Parathyroid adenoma (tissue), 2 donors: ENCODE data around the gene PPP1R3D.

Experiments
- H2AFZ ChIP-seq: fragments of 300-600 bp; sonication (generic); one replicate; pipeline ENCODE4 v1.7.0; 2017; ENCODE audit warnings: antibody characterized with exemption, mild to moderate bottlenecking
- H3K27ac ChIP-seq: fragments of 300-600 bp; sonication (generic); one replicate; pipeline ENCODE4 v1.7.0; 2017
- H3K27me3 ChIP-seq: fragments of 300-600 bp; sonication (generic); one replicate; pipeline ENCODE4 v1.7.0; 2017; ENCODE audit warnings: low read length; ENCODE audit not compliant: control insufficient read depth, insufficient read depth
- H3K36me3 ChIP-seq: fragments of 300-600 bp; sonication (generic); one replicate; pipeline ENCODE4 v1.7.0; 2017; ENCODE audit warnings: low read length; ENCODE audit not compliant: control insufficient read depth, insufficient read depth
- H3K4me1 ChIP-seq: fragments of 300-600 bp; sonication (generic); one replicate; pipeline ENCODE4 v1.7.0; 2017; ENCODE audit warnings: control low read depth
- H3K4me2 ChIP-seq: fragments of 300-600 bp; sonication (generic); one replicate; pipeline ENCODE4 v1.7.0; 2017; ENCODE audit warnings: low read length
- H3K4me3 ChIP-seq: fragments of 300-600 bp; sonication (generic); one replicate; pipeline ENCODE4 v1.7.0; 2017; ENCODE audit warnings: low read depth, low read length
- H3K79me2 ChIP-seq: fragments of 300-600 bp; sonication (generic); one replicate; pipeline ENCODE4 v1.7.0; 2017; ENCODE audit warnings: control low read depth
- H3K9ac ChIP-seq: fragments of 300-600 bp; sonication (generic); one replicate; pipeline ENCODE4 v1.7.0; 2017; ENCODE audit warnings: mild to moderate bottlenecking
- H3K9me3 ChIP-seq: fragments of 300-600 bp; sonication (generic); one replicate; pipeline ENCODE4 v1.7.0; 2017; ENCODE audit warnings: low read length; ENCODE audit not compliant: control insufficient read depth
- TF ChIP-seq, protein P1 (sequence below): fragments of 300-600 bp; sonication (generic); IDR thresholded peaks from one replicate; pipeline ENCODE4 v1.7.0; 2017; ENCODE audit warnings: antibody characterized with exemption, mild to moderate bottlenecking
- donor health status: primary hyperparathyroidism.

Gene PPP1R3D

GRCh38 chr20:59912609-59913008 lies 27.5 kb downstream of the PPP1R3D start:
- Histone ChIP-seq H3K9me3 (no peaks in the 10 kb centered on the region), H2AFZ (no peak overlapping the region)
- TF ChIP-seq, protein P1, sequence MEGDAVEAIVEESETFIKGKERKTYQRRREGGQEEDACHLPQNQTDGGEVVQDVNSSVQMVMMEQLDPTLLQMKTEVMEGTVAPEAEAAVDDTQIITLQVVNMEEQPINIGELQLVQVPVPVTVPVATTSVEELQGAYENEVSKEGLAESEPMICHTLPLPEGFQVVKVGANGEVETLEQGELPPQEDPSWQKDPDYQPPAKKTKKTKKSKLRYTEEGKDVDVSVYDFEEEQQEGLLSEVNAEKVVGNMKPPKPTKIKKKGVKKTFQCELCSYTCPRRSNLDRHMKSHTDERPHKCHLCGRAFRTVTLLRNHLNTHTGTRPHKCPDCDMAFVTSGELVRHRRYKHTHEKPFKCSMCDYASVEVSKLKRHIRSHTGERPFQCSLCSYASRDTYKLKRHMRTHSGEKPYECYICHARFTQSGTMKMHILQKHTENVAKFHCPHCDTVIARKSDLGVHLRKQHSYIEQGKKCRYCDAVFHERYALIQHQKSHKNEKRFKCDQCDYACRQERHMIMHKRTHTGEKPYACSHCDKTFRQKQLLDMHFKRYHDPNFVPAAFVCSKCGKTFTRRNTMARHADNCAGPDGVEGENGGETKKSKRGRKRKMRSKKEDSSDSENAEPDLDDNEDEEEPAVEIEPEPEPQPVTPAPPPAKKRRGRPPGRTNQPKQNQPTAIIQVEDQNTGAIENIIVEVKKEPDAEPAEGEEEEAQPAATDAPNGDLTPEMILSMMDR = no peak

GRCh38 chr20:59911041-59911440 lies 29.1 kb downstream of the PPP1R3D start:
- no peaks in the 10 kb centered on the region for H3K27me3 ChIP-seq
- H2AFZ ChIP-seq = no peak overlapping the region
- H3K79me2 ChIP-seq = no peaks in the 10 kb centered on the region
- H3K27ac ChIP-seq = no peak overlapping the region
- H3K4me1 ChIP-seq = no peaks in the 10 kb centered on the region
- H3K9ac ChIP-seq = no peak overlapping the region
- TF ChIP-seq, protein P1 = no peak
- H3K9me3 ChIP-seq = no peaks in the 10 kb centered on the region
- no peak overlapping the region for H3K4me3 ChIP-seq
- H3K4me2 ChIP-seq = no peak overlapping the region
- H3K36me3 ChIP-seq = no peaks in the 10 kb centered on the region

More at GRCh38 chr20:59912609-59913008, 27.5 kb downstream of the PPP1R3D start:
- H3K27ac ChIP-seq = no peak overlapping the region
- no peak overlapping the region for H3K4me2 ChIP-seq
- no peaks in the 10 kb centered on the region for H3K4me1 ChIP-seq
- no peak overlapping the region for H3K4me3 ChIP-seq
- no peaks in the 10 kb centered on the region for H3K27me3 ChIP-seq
- H3K9ac ChIP-seq = no peak overlapping the region
- H3K79me2 ChIP-seq = no peaks in the 10 kb centered on the region
- H3K36me3 ChIP-seq = no peaks in the 10 kb centered on the region

DNA sequence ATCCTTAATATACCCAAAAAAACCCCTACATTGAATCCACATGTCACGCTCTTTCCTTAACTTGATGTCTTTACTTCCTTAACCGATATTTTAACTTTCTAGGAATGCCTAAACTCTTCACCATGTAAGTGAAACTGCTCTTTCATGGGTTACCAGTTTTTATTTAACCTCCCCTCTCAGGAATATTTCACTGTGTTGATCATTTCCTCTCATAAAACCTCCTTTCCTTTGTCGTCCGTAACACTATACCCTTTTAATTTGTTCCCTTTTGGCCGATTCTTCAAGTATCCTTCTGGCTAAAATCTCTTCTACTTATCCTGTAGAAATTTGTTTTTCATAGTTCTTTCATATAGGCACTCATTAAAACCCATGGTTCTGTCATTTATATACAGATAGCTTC lies 31.2 kb downstream of the PPP1R3D start:
- H3K79me2 ChIP-seq = no peaks in the 10 kb centered on the region
- no peaks in the 10 kb centered on the region for H3K36me3 ChIP-seq
- H3K4me2 ChIP-seq = no peak overlapping the region
- TF ChIP-seq, protein P1 = no peak
- no peaks in the 10 kb centered on the region for H3K4me1 ChIP-seq
- no peak overlapping the region for H3K27ac ChIP-seq
- H2AFZ ChIP-seq = no peak overlapping the region
- no peaks in the 10 kb centered on the region for H3K9me3 ChIP-seq
- no peak overlapping the region for H3K4me3 ChIP-seq
- no peak overlapping the region for H3K9ac ChIP-seq
- H3K27me3 ChIP-seq = no peaks in the 10 kb centered on the region

- H3K79me2 ChIP-seq = no peaks in the 10 kb centered on the region
These were observed 36.5 kb downstream of the PPP1R3D start for GRCh38 chr20:59903621-59904020.

DNA sequence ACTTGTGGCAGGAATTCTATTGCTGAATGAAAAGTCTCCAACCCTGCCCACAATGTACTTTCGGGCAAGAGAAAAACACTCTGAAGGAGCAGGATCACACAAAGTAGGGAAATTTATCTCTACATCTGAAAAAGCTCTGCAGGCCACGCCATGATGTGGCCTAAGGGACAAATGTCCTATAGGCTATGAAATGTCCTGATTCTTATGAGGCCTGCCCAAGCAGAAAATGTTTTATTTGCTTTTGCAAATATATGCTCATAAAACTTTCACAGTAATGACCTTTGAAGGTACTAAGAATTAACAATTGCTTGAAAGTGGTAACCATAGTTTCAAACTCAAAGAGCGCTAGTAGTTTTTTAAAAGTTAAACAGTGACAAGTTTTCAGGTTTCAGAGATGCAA lies 37.6 kb downstream of the PPP1R3D start:
- Histone ChIP-seq H2AFZ (no peak overlapping the region), H3K9ac (no peak overlapping the region), H3K27me3 (no peaks in the 10 kb centered on the region), H3K9me3 (no peaks in the 10 kb centered on the region), H3K4me1 (no peaks in the 10 kb centered on the region), H3K79me2 (no peaks in the 10 kb centered on the region), H3K4me3 (no peak overlapping the region), H3K4me2 (no peak overlapping the region), H3K36me3 (no peaks in the 10 kb centered on the region), H3K27ac (no peak overlapping the region)
- TF ChIP-seq, protein P1 = no peak

More at GRCh38 chr20:59903621-59904020, 36.5 kb downstream of the PPP1R3D start:
- Histone ChIP-seq H3K27me3 (no peaks in the 10 kb centered on the region), H2AFZ (no peak overlapping the region), H3K4me1 (no peaks in the 10 kb centered on the region), H3K4me3 (no peak overlapping the region), H3K9me3 (no peaks in the 10 kb centered on the region), H3K4me2 (no peak overlapping the region), H3K36me3 (no peaks in the 10 kb centered on the region), H3K27ac (no peak overlapping the region), H3K9ac (no peak overlapping the region)
- TF ChIP-seq, protein P1 = no peak
